Cardiac fibroblast (primary cell): ENCODE results near the gene OSM.
A peak's percentile ranks its signal among the peaks of the same experiment; 100 is the strongest.

Source experiments
- DNase-seq, 2 donors: peaks; one replicate each; pipeline versions ENCODE4 v3.0.0 to v3.0.0-alpha.2; 2010; ENCODE audit warnings: low read depth in 2 of 2
- H3K4me3 ChIP-seq, 2 donors: replicated peaks in 1 of 2; 1 replicate in 1 of 2; 2 replicates in 1 of 2; pipeline ENCODE4 v1.5.1; 2011; ENCODE audit warnings: low read depth in 2 of 2, low read length in 2 of 2, mild to moderate bottlenecking in 2 of 2, moderate library complexity in 1 of 2
- TF ChIP-seq, protein P1 (sequence below): IDR thresholded peaks from one replicate; pipeline ENCODE4 v1.5.1; 2011; ENCODE audit warnings: low read depth, mild to moderate bottlenecking, low read length, inconsistent platforms

OSM gene

DNA sequence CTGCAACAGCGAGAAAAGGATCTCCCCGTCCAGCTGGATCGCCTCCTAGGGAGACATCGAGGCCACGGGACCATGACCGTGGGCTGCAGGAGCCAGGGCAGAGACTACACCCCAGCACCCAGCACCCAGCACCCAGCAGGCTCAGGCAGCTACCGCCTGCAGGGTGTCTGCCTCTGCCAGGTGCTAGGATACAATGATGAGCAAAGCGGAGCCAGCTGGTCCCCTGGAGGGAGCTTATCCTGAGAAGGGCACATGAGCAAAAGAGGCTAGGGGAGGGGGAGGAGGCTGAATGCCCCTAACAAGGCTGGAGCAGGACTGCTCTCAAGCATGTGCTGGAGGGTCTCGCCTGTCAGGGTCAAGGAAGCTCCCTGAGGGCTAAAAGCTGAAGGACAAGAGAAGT lies 27.4 kb upstream of the OSM start:
- no peak for DNase-seq
- TF ChIP-seq, protein P1, sequence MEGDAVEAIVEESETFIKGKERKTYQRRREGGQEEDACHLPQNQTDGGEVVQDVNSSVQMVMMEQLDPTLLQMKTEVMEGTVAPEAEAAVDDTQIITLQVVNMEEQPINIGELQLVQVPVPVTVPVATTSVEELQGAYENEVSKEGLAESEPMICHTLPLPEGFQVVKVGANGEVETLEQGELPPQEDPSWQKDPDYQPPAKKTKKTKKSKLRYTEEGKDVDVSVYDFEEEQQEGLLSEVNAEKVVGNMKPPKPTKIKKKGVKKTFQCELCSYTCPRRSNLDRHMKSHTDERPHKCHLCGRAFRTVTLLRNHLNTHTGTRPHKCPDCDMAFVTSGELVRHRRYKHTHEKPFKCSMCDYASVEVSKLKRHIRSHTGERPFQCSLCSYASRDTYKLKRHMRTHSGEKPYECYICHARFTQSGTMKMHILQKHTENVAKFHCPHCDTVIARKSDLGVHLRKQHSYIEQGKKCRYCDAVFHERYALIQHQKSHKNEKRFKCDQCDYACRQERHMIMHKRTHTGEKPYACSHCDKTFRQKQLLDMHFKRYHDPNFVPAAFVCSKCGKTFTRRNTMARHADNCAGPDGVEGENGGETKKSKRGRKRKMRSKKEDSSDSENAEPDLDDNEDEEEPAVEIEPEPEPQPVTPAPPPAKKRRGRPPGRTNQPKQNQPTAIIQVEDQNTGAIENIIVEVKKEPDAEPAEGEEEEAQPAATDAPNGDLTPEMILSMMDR, result no peak
- H3K4me3 ChIP-seq, result no peak overlapping the region

GRCh38 chr22:30293026-30293425 lies 26.4 kb upstream of the OSM start:
- no peak for DNase-seq
- no peak overlapping the region for H3K4me3 ChIP-seq
- TF ChIP-seq, protein P1, result no peak

- TF ChIP-seq, protein P1, result no peak
- no peak for DNase-seq
- H3K4me3 ChIP-seq, result no peak overlapping the region
Measured at GRCh38 chr22:30292069-30292970, 25.7 kb upstream of the OSM start.

- DNase-seq, result peak; percentile 87 to 89
- no peak overlapping the region for H3K4me3 ChIP-seq
- TF ChIP-seq, protein P1, result no peak
Measured at GRCh38 chr22:30291058-30291892, 24.6 kb upstream of the OSM start.

DNA sequence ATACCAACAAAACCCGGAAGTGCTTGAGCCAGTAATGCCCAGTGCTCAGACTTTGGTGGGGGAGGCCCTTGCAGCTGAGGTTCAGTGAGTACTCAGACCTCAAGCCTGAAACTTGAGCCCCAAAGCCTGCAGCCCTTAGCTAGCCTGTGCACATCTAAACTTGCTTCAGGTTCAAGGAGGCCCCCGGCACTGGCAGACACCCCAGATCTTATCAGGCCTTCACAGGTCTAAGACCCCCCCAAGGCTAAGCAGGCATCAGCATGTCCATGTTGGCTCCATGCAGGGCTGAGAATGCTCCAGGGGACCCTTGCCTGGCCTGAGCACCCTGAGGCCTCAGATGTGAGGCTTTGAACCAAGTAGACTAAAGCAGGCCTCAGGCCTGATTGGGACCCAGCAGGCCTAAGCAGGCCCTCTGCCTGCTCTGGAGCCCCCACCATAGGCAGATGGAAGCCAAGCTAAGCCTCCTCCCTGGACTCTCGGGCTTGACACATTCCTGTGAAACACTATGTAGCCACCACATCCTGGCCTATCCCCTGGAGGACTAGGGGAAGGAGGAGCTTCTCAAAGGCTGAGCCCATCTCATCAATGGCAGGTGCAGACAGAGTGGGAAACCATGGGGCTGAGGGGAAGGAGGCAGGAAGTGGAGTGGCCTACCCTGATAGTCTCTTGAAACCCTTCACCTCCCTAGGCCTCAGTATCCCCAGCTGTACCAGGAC lies 23.8 kb upstream of the OSM start:
- DNase-seq, result peak; percentile 79 to 90

DNA sequence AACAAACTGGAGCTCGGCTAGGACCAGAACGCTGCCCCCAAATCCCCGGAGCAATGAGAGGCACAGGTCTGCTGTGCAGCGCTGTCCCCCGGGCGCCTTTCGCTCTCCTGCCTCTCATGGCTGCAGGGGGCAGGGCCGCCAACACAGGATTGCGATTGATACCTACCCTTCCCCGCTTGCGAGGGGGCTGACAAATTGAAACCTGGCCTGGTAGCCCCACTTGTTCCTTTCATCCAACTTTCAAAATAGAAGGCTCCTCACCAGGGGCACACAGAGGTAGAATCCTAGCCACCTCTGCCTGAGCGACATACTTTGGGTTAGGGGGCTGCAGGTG lies 23.3 kb upstream of the OSM start:
- no peak for DNase-seq
- peak overlapping the region; percentile 21 to 28 for H3K4me3 ChIP-seq
- TF ChIP-seq, protein P1, result no peak

More for the DNA sequence above, 23.8 kb upstream of the OSM start:
- TF ChIP-seq, protein P1, result no peak
- no peak overlapping the region for H3K4me3 ChIP-seq
